Lower lobe of right lung (tissue), 2 donors: ENCODE results near the gene SSBP2. TPM values are rescaled to one million over a fixed set of nuclear protein-coding genes. Genes with fewer than 3 reads are reported as not detected.

ENCODE experiments used
- ATAC-seq, 2 donors: fragments of 200-7000 bp; cut with Tn5 transposase; one replicate each; pipeline ENCODE4 v1.9.1; 2020 to 2022; ENCODE audit warnings: mild to moderate bottlenecking in 2 of 2, moderate library complexity in 2 of 2
- DNase-seq: peaks from one replicate; pipeline ENCODE4 v3.0.0-alpha.2; 2020
- H3K27ac ChIP-seq: fragments of 200-600 bp; one replicate; pipeline ENCODE4 v1.8.0; 2022
- H3K27me3 ChIP-seq: fragments of 200-600 bp; one replicate; pipeline ENCODE4 v1.8.0; 2022; ENCODE audit warnings: low read depth
- H3K36me3 ChIP-seq: fragments of 200-600 bp; one replicate; pipeline ENCODE4 v1.8.0; 2022; ENCODE audit warnings: mild to moderate bottlenecking
- H3K4me1 ChIP-seq: fragments of 200-600 bp; one replicate; pipeline ENCODE4 v1.8.0; 2022
- H3K4me3 ChIP-seq: fragments of 200-600 bp; one replicate; pipeline ENCODE4 v1.8.0; 2022; ENCODE audit warnings: mild to moderate bottlenecking
- H3K9me3 ChIP-seq: fragments of 200-600 bp; one replicate; pipeline ENCODE4 v1.8.0; 2022
- CTCF ChIP-seq: fragments of 200-600 bp; IDR thresholded peaks from one replicate; pipeline ENCODE4 v1.8.0; 2022; ENCODE audit warnings: antibody characterized with exemption, mild to moderate bottlenecking
- intact Hi-C: fragments of 100-400 bp; cut with DNase I; formaldehyde crosslinking; loops from one replicate; pipeline ENCODE4 v1.11.0; 2022
- total RNA-seq: library from RNA; stranded (reverse); fragmentation: NEBNext Ultra II Directional; extraction: Animal tissue kit (Norgen Biotek cat#: 25700); gene quantifications from one replicate; pipeline ENCODE4 v1.2.1, GENCODE V29; 2021
- donor health status: DM: no; HTN: yes; CAD: no; lungs with severe emphysema.

The SSBP2 gene
- total RNA-seq, 1 donor from 2014 or later: 41.1 TPM

- DNase-seq: no peak
- intact Hi-C loops: no loop called here
- ATAC-seq: no peak
- Histone ChIP-seq H3K27ac (no peak overlapping the region), H3K4me3 (no peak overlapping the region), H3K4me1 (peaks cover under 1% of the 10 kb centered on the region), H3K9me3 (no peaks in the 10 kb centered on the region), H3K27me3 (peaks cover 32% of the 10 kb centered on the region), H3K36me3 (no peaks in the 10 kb centered on the region)
- no peak for TF ChIP-seq CTCF
These were observed 362.7 kb downstream of the SSBP2 start for GRCh38 chr5:81388169-81388568.

GRCh38 chr5:81383867-81384266 is 367.0 kb downstream of the SSBP2 start:
- Histone ChIP-seq H3K4me1 (no peaks in the 10 kb centered on the region), H3K36me3 (no peaks in the 10 kb centered on the region), H3K27ac (no peak overlapping the region), H3K9me3 (no peaks in the 10 kb centered on the region), H3K4me3 (no peak overlapping the region), H3K27me3 (no peaks in the 10 kb centered on the region)
- TF ChIP-seq CTCF: no peak
- intact Hi-C loops: no loop called here
- DNase-seq (no peak), ATAC-seq (no peak)

- Histone ChIP-seq H3K4me1 (no peaks in the 10 kb centered on the region), H3K27ac (no peak overlapping the region), H3K27me3 (no peaks in the 10 kb centered on the region), H3K4me3 (no peak overlapping the region), H3K9me3 (no peaks in the 10 kb centered on the region), H3K36me3 (no peaks in the 10 kb centered on the region)
- ATAC-seq: no peak
- no peak for DNase-seq
- intact Hi-C loops: no loop called here
- TF ChIP-seq CTCF: no peak
These were observed 379.5 kb downstream of the SSBP2 start for GRCh38 chr5:81371354-81371876.

GRCh38 chr5:81370912-81371311 is 380.0 kb downstream of the SSBP2 start:
- ATAC-seq (no peak), DNase-seq (no peak)
- no peaks in the 10 kb centered on the region for H3K27me3 ChIP-seq
- intact Hi-C loops: no loop called here
- H3K27ac ChIP-seq: no peak overlapping the region
- no peaks in the 10 kb centered on the region for H3K36me3 ChIP-seq
- TF ChIP-seq CTCF: no peak
- no peaks in the 10 kb centered on the region for H3K4me1 ChIP-seq
- H3K9me3 ChIP-seq: no peaks in the 10 kb centered on the region
- no peak overlapping the region for H3K4me3 ChIP-seq

GRCh38 chr5:81365541-81365940 is 385.4 kb downstream of the SSBP2 start:
- ATAC-seq (no peak), DNase-seq (no peak)
- no peaks in the 10 kb centered on the region for H3K27me3 ChIP-seq
- no peaks in the 10 kb centered on the region for H3K4me1 ChIP-seq
- intact Hi-C loops: no loop called here
- H3K9me3 ChIP-seq: no peaks in the 10 kb centered on the region
- H3K4me3 ChIP-seq: no peak overlapping the region
- H3K36me3 ChIP-seq: no peaks in the 10 kb centered on the region
- no peak for TF ChIP-seq CTCF
- no peak overlapping the region for H3K27ac ChIP-seq
